NCI-H1930 (cell line): ENCODE data around the gene TUBAL3.

Experiments used
- DNase-seq, 2 experiments: peaks; one replicate each; lab custom pipeline; 2025; lab: John Stamatoyannopoulos, UW

The TUBAL3 gene

DNA sequence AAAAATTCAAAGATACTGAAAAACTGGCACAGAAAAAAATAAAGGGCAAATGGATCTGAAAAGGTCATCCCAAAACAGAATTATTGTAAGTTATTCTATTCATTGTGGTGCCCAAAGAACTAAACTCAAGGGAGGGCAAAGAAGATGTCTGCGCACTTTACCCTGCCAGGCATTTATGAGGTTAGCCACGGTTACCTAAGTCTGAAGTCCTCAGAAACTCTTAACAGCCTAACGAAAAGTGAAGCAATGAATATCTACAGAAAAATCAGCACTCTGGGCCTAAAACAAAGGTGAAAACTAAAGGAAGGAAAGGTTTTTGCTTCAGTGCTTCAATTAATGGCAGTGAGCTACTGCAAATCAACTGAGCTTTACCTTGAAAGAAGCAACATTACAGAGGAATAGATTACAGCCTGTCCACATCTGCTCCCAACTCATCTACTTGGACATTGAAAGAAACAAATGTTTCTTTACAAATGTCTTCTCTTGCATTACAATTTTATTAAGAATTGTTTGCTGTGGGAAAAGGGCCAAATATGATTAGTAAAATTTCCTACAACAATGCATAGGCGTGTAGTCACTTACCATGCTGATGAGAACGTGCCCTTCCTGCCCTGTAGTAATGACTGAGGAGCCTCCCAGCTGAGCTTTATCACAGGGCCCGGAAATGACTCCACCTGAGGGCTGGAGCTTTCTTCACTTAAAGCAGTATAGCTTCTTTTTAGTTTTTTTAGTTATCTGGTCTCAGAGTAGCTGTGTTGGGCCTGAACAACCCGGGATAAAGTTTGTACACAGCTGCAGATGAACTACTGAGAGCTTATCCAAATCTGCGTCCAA is at the start of gene TUBAL3:
Gene TUBAL3, minus strand, starts transcription at position 621 of the 834 bp plus-strand sequence. Its CDS starts 36 bp downstream, at position 585.
- no peak for DNase-seq

- no peak for DNase-seq
Observed at GRCh38 chr10:5453749-5454489, 49.3 kb upstream of the TUBAL3 start.

DNA sequence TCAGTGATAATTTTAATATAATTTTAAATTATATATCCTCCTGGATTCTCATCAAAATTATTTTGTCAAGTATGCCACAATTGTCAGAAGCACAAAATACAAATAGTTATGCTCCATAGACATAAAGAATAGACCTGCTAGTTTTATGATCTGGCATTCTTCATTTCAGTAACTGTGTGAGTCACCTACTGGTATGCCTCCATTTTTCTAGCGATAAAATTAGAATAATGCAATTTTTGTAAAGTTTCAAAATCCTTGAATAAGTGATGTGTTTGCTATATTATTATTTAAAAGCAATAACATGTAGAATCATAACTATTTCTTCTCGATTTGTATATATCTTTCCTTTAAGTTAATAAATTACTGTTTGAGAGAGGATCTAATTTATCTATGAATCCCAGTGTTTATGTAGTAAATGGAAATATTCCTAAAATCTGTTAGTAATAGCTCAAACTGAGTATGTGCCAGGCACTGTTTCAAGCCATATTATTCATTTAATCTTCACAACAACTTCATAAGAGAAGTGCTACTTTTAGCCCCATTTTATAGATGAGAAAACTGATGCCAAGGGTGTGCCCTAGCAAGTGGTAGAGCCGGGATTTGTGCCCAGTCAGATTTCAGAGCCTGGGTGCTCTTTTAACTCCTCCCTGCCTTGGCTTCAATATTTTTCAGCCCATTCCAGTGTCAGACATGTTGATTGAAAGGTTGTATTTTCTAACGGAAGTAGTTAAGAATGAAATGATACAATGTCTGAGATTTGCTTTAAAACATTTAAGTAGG is 46.2 kb upstream of the TUBAL3 start:
- DNase-seq: no peak

DNA sequence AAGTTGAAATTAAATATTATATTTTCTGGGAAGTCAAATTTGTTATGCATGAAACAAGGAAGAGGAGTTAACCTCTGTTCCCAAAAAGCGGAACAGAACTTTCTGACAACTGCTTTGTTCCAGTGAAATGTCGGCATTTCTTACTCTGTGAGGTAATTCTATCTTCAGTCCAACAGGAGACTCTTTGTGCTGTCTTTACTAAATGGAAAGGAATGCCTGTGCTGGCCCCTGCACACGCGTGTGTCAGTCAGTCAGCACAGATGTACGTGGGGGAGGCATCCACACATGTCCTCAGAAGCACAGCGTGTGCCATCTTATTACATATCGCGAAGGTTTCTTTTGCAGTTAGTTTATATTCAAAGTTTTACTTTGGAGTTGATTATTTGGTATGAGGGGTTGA is 45.2 kb upstream of the TUBAL3 start:
- no peak for DNase-seq

GRCh38 chr10:5449227-5449626 is 44.6 kb upstream of the TUBAL3 start:
- DNase-seq: no peak

DNA sequence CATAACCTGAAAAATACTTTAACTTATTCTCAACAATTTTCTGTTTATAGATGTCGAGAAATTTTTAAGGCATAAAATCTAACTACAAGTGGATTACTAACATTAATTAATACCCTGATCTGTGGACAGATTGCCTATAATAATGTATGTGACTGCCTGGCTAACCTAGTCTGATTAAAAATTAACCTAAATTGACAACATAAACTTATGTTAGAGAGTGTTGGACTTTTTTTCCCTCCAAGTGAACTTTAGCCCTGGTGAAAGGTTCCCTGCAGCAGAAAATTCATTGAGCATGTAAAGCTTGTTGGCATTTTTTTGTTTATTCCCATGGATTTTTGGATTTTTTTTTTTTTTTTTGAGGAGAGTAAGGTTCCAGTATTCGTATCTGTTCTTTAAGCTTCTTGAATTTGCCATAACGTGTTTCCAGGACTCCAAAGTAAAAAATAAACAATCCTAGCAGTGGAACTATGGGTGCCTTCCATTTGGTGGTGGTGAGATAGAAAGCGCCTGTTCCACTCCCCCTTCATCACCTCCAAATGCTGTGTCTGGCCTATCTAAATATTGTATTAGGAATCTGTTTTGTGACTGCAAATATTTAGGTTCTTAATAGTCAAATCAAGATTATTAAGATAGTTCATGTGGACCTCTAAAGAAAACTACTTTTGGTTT is 43.8 kb upstream of the TUBAL3 start:
- no peak for DNase-seq

GRCh38 chr10:5447611-5448071 is 43.0 kb upstream of the TUBAL3 start:
- no peak for DNase-seq

GRCh38 chr10:5447056-5447455 is 42.4 kb upstream of the TUBAL3 start:
- no peak for DNase-seq

GRCh38 chr10:5446390-5446926 is 41.8 kb upstream of the TUBAL3 start:
- DNase-seq: no peak

DNA sequence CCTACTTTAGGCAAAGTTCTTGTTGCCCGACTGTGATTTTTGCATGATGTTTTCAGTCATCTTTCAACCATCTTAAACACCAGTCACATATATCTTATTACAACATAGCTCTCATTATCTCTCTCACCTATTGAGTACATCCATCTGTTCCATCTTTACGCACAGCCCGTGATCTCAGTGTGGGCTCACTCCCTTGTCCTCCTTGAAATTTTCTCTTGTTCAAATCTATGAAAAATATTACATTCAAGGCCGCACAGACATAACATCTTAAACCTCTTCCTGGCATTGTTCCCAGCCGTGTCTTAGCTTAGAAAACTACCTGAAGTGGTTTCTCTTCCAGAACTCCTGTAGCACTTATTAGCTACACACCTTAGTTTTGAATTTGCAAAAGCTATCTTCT is 40.4 kb upstream of the TUBAL3 start:
- no peak for DNase-seq

- DNase-seq: no peak
Observed at GRCh38 chr10:5443429-5443828, 38.8 kb upstream of the TUBAL3 start.

DNA sequence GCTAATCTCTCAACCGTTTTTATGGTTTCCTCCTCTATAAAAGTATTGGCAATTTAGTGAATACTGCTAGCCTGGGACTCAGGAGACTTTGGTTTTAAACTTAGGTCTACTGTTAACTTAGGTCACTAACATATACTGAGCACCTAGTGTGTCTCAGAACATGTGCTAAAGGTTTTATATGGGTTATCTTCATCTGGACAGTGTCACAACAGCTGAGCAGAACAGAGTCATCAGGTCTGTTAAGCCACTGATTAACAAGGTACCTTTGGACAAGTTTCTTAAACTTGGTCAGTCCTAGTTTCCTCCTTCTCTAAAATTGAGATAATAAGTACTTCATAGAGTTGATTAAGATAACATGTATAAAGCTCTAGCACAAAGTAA is 38.4 kb upstream of the TUBAL3 start:
- no peak for DNase-seq

- no peak for DNase-seq
Observed at GRCh38 chr10:5442065-5442989, 37.7 kb upstream of the TUBAL3 start.

- no peak for DNase-seq
Observed at GRCh38 chr10:5441106-5441505, 36.5 kb upstream of the TUBAL3 start.

- DNase-seq: no peak
Observed at GRCh38 chr10:5440206-5440605, 35.6 kb upstream of the TUBAL3 start.

GRCh38 chr10:5435328-5435727 is 30.7 kb upstream of the TUBAL3 start:
- no peak for DNase-seq

DNA sequence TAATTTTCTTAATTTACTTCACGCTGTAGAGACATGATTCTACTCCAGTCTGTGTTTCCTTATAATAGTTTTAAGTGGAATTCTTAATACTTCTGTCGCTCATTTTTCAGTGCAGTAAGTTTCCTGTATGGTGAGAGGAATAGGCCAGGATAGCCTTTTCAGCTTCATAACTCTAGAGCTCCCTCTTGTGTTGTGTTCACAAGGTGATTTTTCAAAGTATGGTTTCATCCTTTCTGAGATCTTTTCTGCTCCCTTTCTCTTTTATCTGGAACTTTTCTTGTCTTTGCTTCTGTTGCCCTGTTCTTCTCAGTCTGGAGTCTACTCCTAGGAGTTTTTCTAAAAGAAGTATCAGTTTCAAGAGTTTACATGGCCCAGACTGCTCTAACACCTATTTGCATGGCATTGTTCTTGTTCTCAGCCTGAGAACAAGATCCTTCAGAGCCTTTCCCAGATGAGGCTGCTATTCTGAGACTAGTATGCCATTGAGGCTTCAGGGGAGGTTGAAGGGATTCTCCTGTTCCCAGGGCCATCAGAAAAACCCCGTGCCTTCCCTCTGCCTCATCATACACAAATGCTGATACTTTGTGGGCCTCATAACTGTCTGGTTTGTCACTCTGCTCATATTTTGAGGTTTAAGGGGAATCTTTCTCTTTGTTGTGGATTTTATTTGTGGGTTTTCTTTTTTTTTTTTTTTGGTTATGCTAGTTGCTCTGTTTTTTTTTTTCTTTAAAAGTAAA is 29.6 kb upstream of the TUBAL3 start:
- no peak for DNase-seq

DNA sequence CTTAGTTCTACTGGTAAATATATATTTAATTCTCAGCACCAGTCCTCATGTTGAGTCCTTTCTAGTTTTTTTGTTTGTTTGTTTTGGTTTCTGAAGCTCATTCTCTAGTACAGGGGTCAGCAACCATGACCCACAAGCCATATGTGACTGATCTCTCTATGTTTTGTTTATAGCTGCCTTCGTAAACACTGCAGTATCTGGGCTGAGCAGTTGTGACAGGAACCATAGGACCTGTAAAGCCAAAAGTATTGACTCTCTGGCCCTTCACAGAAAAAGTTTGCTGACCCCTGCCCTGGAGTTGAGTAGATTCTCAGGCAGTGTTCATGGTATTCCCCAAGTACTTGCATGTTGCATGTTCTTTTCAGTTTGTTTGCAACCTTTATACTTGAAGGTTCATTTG is 28.6 kb upstream of the TUBAL3 start:
- no peak for DNase-seq

DNA sequence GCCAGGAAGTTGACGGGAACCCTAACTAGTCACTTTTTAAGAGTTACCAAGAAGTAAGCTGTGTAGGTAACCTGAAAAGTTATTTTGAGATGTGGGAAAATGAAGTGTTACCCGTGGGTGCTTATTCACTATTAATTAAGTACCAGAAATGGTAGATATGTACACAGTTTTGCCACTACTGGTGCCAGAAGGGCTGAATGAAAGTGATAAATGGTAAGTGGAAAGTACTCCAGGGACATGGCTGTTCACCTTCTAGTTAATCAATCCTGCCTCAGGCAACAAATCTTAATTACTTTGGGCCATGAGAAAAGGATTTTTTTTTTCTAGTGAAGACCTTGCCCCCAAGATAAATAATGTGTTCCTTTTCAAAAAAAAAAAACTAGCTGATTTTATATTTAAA is 23.5 kb upstream of the TUBAL3 start:
- no peak for DNase-seq

- DNase-seq: no peak
Observed at GRCh38 chr10:5424751-5425150, 20.1 kb upstream of the TUBAL3 start.
